AG04449 (cell line): ENCODE measurements around the gene RPLP1.
A peak's percentile ranks its signal among the peaks of the same experiment; 100 is the strongest.
"Not testable (repeated sequence)": the region's sequence is repeated elsewhere in the genome, so short reads cannot be mapped to it uniquely, and the experiment has no call there.

Experiments used
- CTCF ChIA-PET: fragments of 350-600 bp; formaldehyde crosslinking; extraction: SDS; loops from one replicate; lab custom pipeline; 2021; ENCODE audit warnings: antibody characterized with exemption; lab: Yijun Ruan, JAX
- POLR2A ChIA-PET: fragments of 400-600, 350-600 bp; formaldehyde crosslinking; extraction: SDS; loops from one replicate; lab custom pipeline; 2020; ENCODE audit warnings: antibody characterized with exemption, inconsistent platforms; lab: Yijun Ruan, JAX
- DNase-seq: peaks from one replicate; pipeline ENCODE4 v3.0.0-alpha.2; 2010; ENCODE audit warnings: low read depth, low spot score
- H3K4me3 ChIP-seq: 2 replicates; pipeline ENCODE4 v1.5.1; 2011; ENCODE audit warnings: low read depth, mild to moderate bottlenecking, control low read depth, low read length
- TF ChIP-seq, protein P1 (sequence below): IDR thresholded peaks from one replicate; pipeline ENCODE4 v1.5.1; 2011; ENCODE audit warnings: mild to moderate bottlenecking, moderate library complexity, low read length, control low read depth, inconsistent platforms; ENCODE audit not compliant: insufficient read depth; ENCODE audit errors: missing control alignments

The RPLP1 gene

DNA sequence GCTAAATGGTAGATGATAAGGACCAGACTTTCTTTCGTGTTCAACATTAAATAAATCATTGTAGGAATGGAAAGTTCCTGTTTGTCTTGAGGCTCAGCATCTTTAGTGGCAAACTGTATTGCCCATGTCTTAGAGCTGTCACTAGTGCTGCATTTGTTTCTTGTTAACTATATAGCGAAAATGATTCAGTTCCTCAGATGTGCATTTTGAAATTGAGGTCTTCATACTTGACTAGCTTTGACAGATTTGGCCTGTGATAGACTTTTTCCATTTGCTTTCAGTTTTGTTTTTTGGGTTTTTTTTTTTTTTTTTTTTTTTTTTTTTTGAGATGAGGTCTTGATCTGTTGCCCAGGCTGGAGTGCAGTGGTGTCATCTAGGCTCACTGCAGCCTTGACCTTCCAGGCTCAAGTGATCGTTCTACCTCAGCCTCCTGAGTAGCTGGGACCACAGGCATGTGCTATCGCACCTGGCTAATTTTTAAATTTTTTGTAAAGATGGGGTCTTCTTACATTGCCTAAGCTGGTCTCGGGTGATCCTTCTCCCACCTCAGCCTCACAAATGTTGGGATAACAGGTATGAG, 9.5 kb upstream of the RPLP1 start:
- no peak overlapping the region for H3K4me3 ChIP-seq
- ChIA-PET CTCF (interaction anchor here (1.0 to 1.3 kb wide), 3 partner anchors 9 to 23 kb away, joined by 4 to 6 read pairs (median 4); partner anchors contain the start of gene RPLP1), POLR2A (no interaction called here)
- no peak for DNase-seq
- TF ChIP-seq, protein P1, sequence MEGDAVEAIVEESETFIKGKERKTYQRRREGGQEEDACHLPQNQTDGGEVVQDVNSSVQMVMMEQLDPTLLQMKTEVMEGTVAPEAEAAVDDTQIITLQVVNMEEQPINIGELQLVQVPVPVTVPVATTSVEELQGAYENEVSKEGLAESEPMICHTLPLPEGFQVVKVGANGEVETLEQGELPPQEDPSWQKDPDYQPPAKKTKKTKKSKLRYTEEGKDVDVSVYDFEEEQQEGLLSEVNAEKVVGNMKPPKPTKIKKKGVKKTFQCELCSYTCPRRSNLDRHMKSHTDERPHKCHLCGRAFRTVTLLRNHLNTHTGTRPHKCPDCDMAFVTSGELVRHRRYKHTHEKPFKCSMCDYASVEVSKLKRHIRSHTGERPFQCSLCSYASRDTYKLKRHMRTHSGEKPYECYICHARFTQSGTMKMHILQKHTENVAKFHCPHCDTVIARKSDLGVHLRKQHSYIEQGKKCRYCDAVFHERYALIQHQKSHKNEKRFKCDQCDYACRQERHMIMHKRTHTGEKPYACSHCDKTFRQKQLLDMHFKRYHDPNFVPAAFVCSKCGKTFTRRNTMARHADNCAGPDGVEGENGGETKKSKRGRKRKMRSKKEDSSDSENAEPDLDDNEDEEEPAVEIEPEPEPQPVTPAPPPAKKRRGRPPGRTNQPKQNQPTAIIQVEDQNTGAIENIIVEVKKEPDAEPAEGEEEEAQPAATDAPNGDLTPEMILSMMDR = no peak

DNA sequence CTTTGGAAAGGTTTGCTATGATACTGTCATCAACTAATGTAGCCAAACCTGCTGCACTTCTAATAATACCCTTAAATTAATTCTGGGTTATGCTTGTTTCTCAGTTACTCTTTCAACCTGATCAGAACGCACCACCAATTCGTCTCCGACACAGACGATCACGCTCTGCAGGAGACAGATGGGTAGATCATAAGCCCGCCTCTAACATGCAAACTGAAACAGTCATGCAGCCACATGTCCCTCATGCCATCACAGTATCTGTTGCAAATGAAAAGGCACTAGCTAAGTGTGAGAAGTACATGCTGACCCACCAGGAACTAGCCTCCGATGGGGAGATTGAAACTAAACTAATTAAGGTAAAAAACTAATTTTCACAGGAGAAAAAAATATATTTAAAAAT, 7.9 kb upstream of the RPLP1 start:
- no peak for DNase-seq
- TF ChIP-seq, protein P1 = no peak
- H3K4me3 ChIP-seq = no peak overlapping the region
- POLR2A ChIA-PET = interaction anchor here (0.7 kb wide), 1 partner anchor 8 kb away, joined by 3 read pairs; the partner anchor contains the start of gene RPLP1
- CTCF ChIA-PET = no interaction called here

DNA sequence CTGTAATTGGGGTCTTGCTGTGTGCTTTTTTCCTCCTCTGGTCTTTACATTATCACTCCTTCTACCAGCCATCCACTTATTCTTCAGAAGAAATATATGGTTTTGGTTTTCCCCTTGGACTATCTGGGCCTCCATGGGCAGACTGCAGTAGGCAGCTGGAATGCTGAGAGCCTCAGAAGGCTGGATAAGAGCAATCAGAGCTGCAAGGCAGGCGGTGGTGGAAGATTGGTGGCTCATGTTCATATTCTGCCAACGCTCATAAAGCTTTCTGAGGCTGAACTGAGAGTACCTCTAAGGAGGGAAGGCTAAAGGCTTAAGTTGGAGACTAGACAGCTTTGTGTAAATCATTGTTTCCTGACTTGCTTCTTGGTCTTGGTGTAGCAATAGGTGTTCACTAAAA, 5.7 kb upstream of the RPLP1 start:
- no peak for DNase-seq
- no peak overlapping the region for H3K4me3 ChIP-seq
- TF ChIP-seq, protein P1 = no peak
- ChIA-PET CTCF (interaction anchor here (1.5 to 1.9 kb wide), 2 partner anchors 10 to 16 kb away, joined by 5 to 6 read pairs; no protein-coding TSS in a partner anchor), POLR2A (interaction anchor here (0.6 kb wide), 1 partner anchor 67 kb away, joined by 3 read pairs; no protein-coding TSS in a partner anchor)

DNA sequence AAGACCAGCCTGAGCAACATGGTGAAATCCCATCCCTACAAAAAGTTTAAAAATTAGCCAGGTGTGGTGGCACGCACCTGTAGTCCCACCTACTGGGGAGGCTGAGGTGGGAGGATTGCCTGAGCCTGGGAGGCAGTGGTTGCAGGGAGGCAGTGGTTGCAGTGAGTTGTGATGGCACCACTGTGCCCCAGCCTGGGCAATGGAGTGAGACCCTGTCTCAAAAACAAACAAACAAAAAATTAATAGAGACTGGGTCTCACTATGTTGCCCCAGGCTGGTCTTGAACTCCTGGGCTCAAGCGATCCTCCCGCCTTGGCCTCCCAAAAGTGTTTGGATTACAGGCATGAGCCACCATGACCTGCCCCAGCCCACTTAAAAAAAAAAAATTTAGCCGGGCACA, 2.4 kb upstream of the RPLP1 start:
- CTCF ChIA-PET = interaction anchor here (0.8 to 8.6 kb wide), 2 partner anchors 11 to 16 kb away, joined by 3 to 113 read pairs; no protein-coding TSS in a partner anchor
- DNase-seq, POLR2A ChIA-PET: not testable (repeated sequence)

DNA sequence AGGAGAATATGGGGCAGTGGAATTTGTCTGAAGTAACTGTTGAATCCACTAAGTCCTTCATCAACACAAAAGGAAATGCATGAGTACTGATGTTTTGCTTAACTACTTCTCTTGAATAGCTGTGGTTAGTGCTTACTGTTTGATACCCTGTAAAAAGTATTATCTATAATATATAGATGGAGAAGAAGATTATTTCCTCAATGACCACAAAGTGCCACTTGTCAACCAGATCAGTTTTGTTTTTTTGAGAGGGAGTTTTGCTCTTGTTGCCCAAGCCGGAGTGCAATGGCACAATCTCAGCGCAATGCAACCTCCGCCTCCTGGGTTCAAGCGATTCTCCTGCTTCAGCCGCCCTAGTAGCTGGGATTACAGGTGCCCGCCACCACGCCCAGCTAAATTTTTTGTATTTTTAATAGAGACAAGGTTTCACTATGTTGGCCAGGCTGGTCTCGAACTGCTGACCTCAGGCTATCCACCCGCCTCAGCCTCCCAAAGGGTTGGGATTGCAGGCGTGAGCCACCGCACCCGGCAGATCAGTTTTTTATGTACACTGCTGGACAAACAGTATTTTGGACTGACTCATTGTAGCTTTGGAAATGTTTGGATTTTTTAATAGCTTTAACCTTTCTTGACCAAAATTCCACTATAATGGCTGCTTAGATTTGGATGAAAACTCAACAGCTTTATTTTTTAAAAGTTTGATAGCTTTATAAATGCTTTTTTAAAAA, 1.5 kb upstream of the RPLP1 start:
- POLR2A ChIA-PET = interaction anchor here (0.7 to 3.0 kb wide), 4 partner anchors 27 to 47 kb away, joined by 3 to 23 read pairs (median 8); partner anchors contain the start of gene KIF23
- CTCF ChIA-PET = interaction anchor here (0.9 to 8.6 kb wide), 5 partner anchors 8 to 392 kb away, joined by 3 to 113 read pairs (median 6); no protein-coding TSS in a partner anchor
- H3K4me3 ChIP-seq = no peak overlapping the region
- no peak for DNase-seq
- TF ChIP-seq, protein P1 = no peak

More for the DNA sequence above, 2.4 kb upstream of the RPLP1 start:
- not testable (repeated sequence) for H3K4me3 ChIP-seq

DNA sequence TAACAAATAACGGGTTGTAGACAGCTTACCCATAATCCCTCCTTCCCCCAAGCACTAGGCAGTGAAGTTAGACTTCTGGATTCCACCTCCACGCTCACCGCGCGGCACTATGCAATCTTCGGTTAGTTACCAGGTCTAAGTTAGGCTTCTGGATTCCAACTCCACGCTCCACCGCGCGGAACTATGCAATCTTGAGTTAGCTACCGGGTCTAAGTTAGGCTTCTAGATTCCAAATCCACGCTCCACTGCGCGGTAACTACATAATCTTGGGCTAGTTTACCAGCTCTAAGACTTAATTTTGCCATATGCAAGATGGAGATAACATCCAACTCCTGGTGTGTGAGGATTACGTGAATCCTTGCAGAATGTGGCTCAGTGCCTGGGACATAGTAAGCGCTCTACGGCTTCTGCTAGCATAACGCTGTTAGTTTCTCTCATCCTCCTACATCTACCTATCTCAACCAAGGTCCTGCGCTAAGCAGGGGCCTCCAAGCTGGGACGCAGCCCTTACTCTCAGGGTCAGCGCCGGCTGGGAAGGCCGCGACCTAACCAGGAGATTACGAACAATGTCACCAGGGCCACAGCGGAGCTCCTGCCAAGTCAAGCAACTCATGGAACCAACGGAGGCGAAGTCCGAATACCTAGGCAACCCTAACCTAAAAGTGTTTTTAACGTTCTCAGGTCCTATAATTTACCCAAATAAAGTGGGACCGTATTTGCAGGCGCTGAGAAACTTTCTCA, 497 bp upstream of the RPLP1 start:
- POLR2A ChIA-PET = interaction anchor here (0.6 to 3.0 kb wide), 13 partner anchors 8 to 1398 kb away, joined by 3 to 37 read pairs (median 4); partner anchors contain the start of genes GLCE, KIF23 and PIAS1
- CTCF ChIA-PET = interaction anchor here (1.2 to 8.6 kb wide), 4 partner anchors 9 to 393 kb away, joined by 3 to 113 read pairs (median 6); no protein-coding TSS in a partner anchor
- DNase-seq = no peak
- H3K4me3 ChIP-seq = peak overlapping the region; percentile 92
- TF ChIP-seq, protein P1 = no peak
